HepG2 (cell line): Measurements from ENCODE around the gene SLC4A2. TPM values are rescaled to one million over a fixed set of nuclear protein-coding genes. Genes with fewer than 3 reads are reported as not detected.

Experiments used
- DNMT3B ChIP-seq: conservative IDR thresholded peaks from 2 replicates; pipeline ENCODE4 v1.6.1; 2016; ENCODE audit warnings: missing biosample characterization, control low read depth
- FOXJ3 ChIP-seq: sonication (generic); formaldehyde crosslinking; IDR thresholded peaks from 2 replicates; pipeline ENCODE4 v1.4.0; 2020; ENCODE audit warnings: missing genetic modification reagents, mild to moderate bottlenecking, borderline replicate concordance
- GABPA ChIP-seq, 2 experiments: IDR thresholded peaks; 2 replicates each; pipeline ENCODE4 v1.6.1; 2011 to 2016; ENCODE audit warnings: low read depth in 2 of 2, low read length in 1 of 2, missing biosample characterization in 1 of 2, missing genetic modification characterization in 1 of 2
- HDAC2 ChIP-seq: sonication (generic); formaldehyde crosslinking; IDR thresholded peaks from 2 replicates; pipeline ENCODE4 v1.4.0; 2020; ENCODE audit warnings: missing genetic modification reagents
- PHF21A ChIP-seq: sonication (generic); formaldehyde crosslinking; IDR thresholded peaks from 2 replicates; pipeline ENCODE4 v1.5.0; 2020; ENCODE audit warnings: mild to moderate bottlenecking, missing genetic modification reagents
- POLR2AphosphoS5 ChIP-seq: IDR thresholded peaks from 2 replicates; pipeline ENCODE4 v1.6.1; 2012; ENCODE audit warnings: low read depth, low read length
- RAD21 ChIP-seq: fragments of 450-650 bp; formaldehyde crosslinking; IDR thresholded peaks from 2 replicates; pipeline ENCODE4 v1.5.0; 2020; ENCODE audit warnings: mild to moderate bottlenecking
- SMYD3 ChIP-seq: sonication (generic); formaldehyde crosslinking; IDR thresholded peaks from 2 replicates; pipeline ENCODE4 v1.8.1; 2023; ENCODE audit warnings: mild to moderate bottlenecking, missing genetic modification reagents
- TRIM24 ChIP-seq: sonication (generic); formaldehyde crosslinking; IDR thresholded peaks from 2 replicates; pipeline ENCODE4 v1.8.0; 2022; ENCODE audit warnings: mild to moderate bottlenecking, missing genetic modification reagents
- ZBTB37 ChIP-seq: sonication (generic); formaldehyde crosslinking; IDR thresholded peaks from 2 replicates; pipeline ENCODE4 v1.4.0; 2020; ENCODE audit warnings: mild to moderate bottlenecking, missing genetic modification reagents
- ZBTB7A ChIP-seq: sonication (generic); formaldehyde crosslinking; IDR thresholded peaks from 2 replicates; pipeline ENCODE4 v1.8.0; 2022; ENCODE audit warnings: mild to moderate bottlenecking, missing genetic modification reagents
- ZNF12 ChIP-seq: sonication (generic); formaldehyde crosslinking; IDR thresholded peaks from 2 replicates; pipeline ENCODE4 v1.5.0; 2020; ENCODE audit warnings: missing genetic modification reagents
- ZNF18 ChIP-seq: sonication (generic); formaldehyde crosslinking; IDR thresholded peaks from 2 replicates; pipeline ENCODE4 v1.8.0; 2022; ENCODE audit warnings: mild to moderate bottlenecking, missing genetic modification reagents; ENCODE audit not compliant: insufficient replicate concordance
- ZNF20 ChIP-seq: sonication (generic); formaldehyde crosslinking; IDR thresholded peaks from 2 replicates; pipeline ENCODE4 v1.4.0; 2020; ENCODE audit warnings: mild to moderate bottlenecking, moderate library complexity, missing genetic modification reagents
- ZNF691 ChIP-seq: sonication (generic); formaldehyde crosslinking; IDR thresholded peaks from 2 replicates; pipeline ENCODE4 v1.4.0; 2020; ENCODE audit warnings: missing genetic modification reagents, low read depth, mild to moderate bottlenecking, borderline replicate concordance
- ZNF713 ChIP-seq: sonication (generic); formaldehyde crosslinking; IDR thresholded peaks from 2 replicates; pipeline ENCODE4 v1.4.0; 2020; ENCODE audit warnings: mild to moderate bottlenecking, missing genetic modification reagents
- ZNF770 ChIP-seq: sonication (generic); formaldehyde crosslinking; IDR thresholded peaks from 2 replicates; pipeline ENCODE4 v1.5.0; 2020; ENCODE audit warnings: mild to moderate bottlenecking, missing genetic modification reagents
- ZSCAN21 ChIP-seq: sonication (generic); formaldehyde crosslinking; IDR thresholded peaks from 2 replicates; pipeline ENCODE4 v1.8.0; 2022; ENCODE audit warnings: mild to moderate bottlenecking, missing genetic modification reagents, moderate library complexity, borderline replicate concordance
- polyA plus RNA-seq, 8 experiments: library from polyadenylated mRNA; depleted of rRNA in 3 of 8; stranded (reverse) in 7 of 8; unstranded in 1 of 8; fragments of >200 nt; fragmentation: Illumina TruSeq in 4 of 8; extraction: Trizol in 4 of 8; gene quantifications; 2 replicates each; pipeline versions ENCODE4 v1.2.1 to v1.2.3, GENCODE V29; 2011 to 2016; ENCODE audit warnings: low read depth in 4 of 8, missing spikeins in 1 of 8, mixed read lengths in 1 of 8; ENCODE audit not compliant: insufficient read depth in 1 of 8
- total RNA-seq, 5 experiments: library from RNA; depleted of rRNA; stranded (reverse); fragments of >200 nt; fragmentation: Illumina TruSeq; extraction: Trizol; gene quantifications; 2 replicates each; pipeline ENCODE4 v1.2.3, GENCODE V29; 2016; ENCODE audit warnings: low read depth in 1 of 5

The SLC4A2 gene
- total and polyA plus RNA-seq, 2 of the 13 experiments (the other 11 are each of a cell fraction or from before 2014, with no cell fraction given): 51.9 to 73.4 TPM

GRCh38 chr7:151062399-151063211, 3.2 kb downstream of the SLC4A2 start (continued):
- TF ChIP-seq ZNF770 (CRISPR knock-in tag) (no peak; the same call in 1 of the 2 replicates), ZBTB37 (CRISPR knock-in tag) (no peak), SMYD3 (CRISPR knock-in tag) (no peak), TRIM24 (CRISPR knock-in tag) (no peak), ZNF12 (no peak), ZNF18 (CRISPR knock-in tag) (no peak), ZNF691 (CRISPR knock-in tag) (no peak), HDAC2 (CRISPR knock-in tag) (no peak), ZNF20 (no peak), GABPA (IDR thresholded peaks at IDR 0.05; ENCODE audit: low read depth, low read length) (no peak), GABPA (CRISPR knock-in tag; IDR thresholded peaks at IDR 0.05; ENCODE audit: low read depth) (peak; percentile 21; the same call in 1 of the 2 replicates), DNMT3B (CRISPR knock-in tag) (no peak), FOXJ3 (CRISPR knock-in tag) (peak; percentile 20; the same call in 1 of the 2 replicates), POLR2AphosphoS5 (peak; percentile 73; the same call in 1 of the 2 replicates), ZNF713 (no peak), ZSCAN21 (CRISPR knock-in tag) (0 out of 2 replicates have a peak, but pooled peaks have one; percentile 2), RAD21 (peak; percentile 35), PHF21A (CRISPR knock-in tag) (peak; percentile 85), ZBTB7A (CRISPR knock-in tag) (peak; percentile 95)
